ENCODE measurements around the gene RFXANK. TPM values are rescaled to one million over a fixed set of nuclear protein-coding genes. Genes with fewer than 3 reads are reported as not detected.

Gene RFXANK
- total and polyA plus RNA-seq, 4 donors, result 8.9 to 27.8 (median 19.0) TPM

DNA sequence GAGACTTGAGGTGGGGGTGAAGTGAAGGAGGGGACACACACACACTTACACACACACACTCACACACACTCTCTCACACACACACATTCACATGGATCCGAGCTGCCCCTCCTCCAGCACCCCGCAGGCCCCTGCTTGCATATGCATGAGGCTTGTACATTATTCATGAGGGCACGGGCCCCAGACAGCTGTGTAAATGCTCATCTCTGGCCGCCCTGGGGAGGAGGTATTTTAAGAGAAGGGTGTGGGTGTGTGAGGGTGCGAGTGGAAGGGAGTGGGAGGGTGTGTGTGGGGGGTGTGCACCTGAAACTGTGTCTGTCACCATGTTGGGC, 22.1 kb downstream of the RFXANK start:
- WGBS, result 10% methylated on average over 5 of the region's 5 CpGs
- Histone ChIP-seq H3K27me3 (ENCODE audit: control insufficient read depth in 4 of 4, insufficient read depth in 4 of 4, low read length in 3 of 4) (peaks cover 0 to 5% (median 4%) of the 10 kb centered on the region in 4 donors), H3K4me1 (ENCODE audit: control insufficient read depth in 4 of 4, insufficient read depth in 4 of 4, low read length in 3 of 4) (no peaks in the 10 kb centered on the region)

DNA sequence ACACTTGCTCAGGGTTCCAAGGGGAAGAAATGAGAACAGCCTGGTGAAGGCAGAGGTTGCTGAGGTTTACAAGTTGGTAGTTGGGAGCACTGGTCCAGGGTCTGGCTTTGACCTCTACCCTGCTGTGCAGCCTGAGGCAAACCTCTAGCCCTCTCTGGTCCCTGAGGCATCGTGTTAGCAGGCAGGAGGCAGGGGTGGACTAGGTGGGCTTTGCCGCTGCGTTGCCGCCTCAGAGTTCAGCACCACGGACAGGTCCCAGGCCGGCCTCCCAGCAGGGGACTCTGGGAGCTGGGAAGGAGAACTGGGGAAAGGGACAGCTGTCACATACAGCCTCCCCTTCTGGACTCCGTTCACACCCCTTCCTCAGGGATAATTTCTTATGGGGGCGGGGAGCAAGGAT, 22.8 kb downstream of the RFXANK start:
- H3K27ac ChIP-seq (ENCODE audit: low read depth in 1 of 2, low read length in 2 of 2), result no peak overlapping the region
- no peaks in the 10 kb centered on the region for H3K4me1 ChIP-seq (ENCODE audit: control insufficient read depth in 4 of 4, insufficient read depth in 4 of 4, low read length in 3 of 4)
- peaks cover 0 to 5% (median 4%) of the 10 kb centered on the region in 4 donors for H3K27me3 ChIP-seq (ENCODE audit: control insufficient read depth in 4 of 4, insufficient read depth in 4 of 4, low read length in 3 of 4)
- WGBS, result 6% methylated on average over 8 of the region's 8 CpGs
- TF ChIP-seq, protein P1, sequence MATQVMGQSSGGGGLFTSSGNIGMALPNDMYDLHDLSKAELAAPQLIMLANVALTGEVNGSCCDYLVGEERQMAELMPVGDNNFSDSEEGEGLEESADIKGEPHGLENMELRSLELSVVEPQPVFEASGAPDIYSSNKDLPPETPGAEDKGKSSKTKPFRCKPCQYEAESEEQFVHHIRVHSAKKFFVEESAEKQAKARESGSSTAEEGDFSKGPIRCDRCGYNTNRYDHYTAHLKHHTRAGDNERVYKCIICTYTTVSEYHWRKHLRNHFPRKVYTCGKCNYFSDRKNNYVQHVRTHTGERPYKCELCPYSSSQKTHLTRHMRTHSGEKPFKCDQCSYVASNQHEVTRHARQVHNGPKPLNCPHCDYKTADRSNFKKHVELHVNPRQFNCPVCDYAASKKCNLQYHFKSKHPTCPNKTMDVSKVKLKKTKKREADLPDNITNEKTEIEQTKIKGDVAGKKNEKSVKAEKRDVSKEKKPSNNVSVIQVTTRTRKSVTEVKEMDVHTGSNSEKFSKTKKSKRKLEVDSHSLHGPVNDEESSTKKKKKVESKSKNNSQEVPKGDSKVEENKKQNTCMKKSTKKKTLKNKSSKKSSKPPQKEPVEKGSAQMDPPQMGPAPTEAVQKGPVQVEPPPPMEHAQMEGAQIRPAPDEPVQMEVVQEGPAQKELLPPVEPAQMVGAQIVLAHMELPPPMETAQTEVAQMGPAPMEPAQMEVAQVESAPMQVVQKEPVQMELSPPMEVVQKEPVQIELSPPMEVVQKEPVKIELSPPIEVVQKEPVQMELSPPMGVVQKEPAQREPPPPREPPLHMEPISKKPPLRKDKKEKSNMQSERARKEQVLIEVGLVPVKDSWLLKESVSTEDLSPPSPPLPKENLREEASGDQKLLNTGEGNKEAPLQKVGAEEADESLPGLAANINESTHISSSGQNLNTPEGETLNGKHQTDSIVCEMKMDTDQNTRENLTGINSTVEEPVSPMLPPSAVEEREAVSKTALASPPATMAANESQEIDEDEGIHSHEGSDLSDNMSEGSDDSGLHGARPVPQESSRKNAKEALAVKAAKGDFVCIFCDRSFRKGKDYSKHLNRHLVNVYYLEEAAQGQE (IDR thresholded peaks at IDR 0.05), result peak; percentile 98
- no peak for TF ChIP-seq NR2F2 (IDR thresholded peaks at IDR 0.05)
- no peaks in the 10 kb centered on the region for H3K9me3 ChIP-seq (ENCODE audit: control insufficient read depth in 4 of 4, low read length in 3 of 4)
- no peak overlapping the region for H3K4me3 ChIP-seq (ENCODE audit: low read depth in 1 of 3, low read length in 3 of 3)
- DNase-seq (ENCODE audit: low spot score), result peak; percentile 70
- no peaks in the 10 kb centered on the region for H3K36me3 ChIP-seq (ENCODE audit: control insufficient read depth in 4 of 4, insufficient read depth in 3 of 4, low read depth in 1 of 4, low read length in 3 of 4)
- H3K9ac ChIP-seq (ENCODE audit: low read depth in 1 of 2, low read length in 2 of 2), result no peak overlapping the region

More for the DNA sequence above, 22.1 kb downstream of the RFXANK start:
- TF ChIP-seq HNF4A (conservative IDR thresholded peaks at IDR 0.05) (no peak), NR2F2 (IDR thresholded peaks at IDR 0.05) (no peak), EGR1 (IDR thresholded peaks at IDR 0.05; ENCODE audit: low read depth in 2 of 2) (no peak), RXRA (IDR thresholded peaks at IDR 0.05) (no peak), YY1 (IDR thresholded peaks at IDR 0.05) (no peak), FOXA1 (IDR thresholded peaks at IDR 0.05) (no peak), GABPA (IDR thresholded peaks at IDR 0.05 in 1 of 2, conservative IDR thresholded peaks at IDR 0.05 in 1 of 2) (no peak), JUND (IDR thresholded peaks at IDR 0.05) (no peak), RAD21 (IDR thresholded peaks at IDR 0.05) (no peak)
- TF ChIP-seq, protein P2, sequence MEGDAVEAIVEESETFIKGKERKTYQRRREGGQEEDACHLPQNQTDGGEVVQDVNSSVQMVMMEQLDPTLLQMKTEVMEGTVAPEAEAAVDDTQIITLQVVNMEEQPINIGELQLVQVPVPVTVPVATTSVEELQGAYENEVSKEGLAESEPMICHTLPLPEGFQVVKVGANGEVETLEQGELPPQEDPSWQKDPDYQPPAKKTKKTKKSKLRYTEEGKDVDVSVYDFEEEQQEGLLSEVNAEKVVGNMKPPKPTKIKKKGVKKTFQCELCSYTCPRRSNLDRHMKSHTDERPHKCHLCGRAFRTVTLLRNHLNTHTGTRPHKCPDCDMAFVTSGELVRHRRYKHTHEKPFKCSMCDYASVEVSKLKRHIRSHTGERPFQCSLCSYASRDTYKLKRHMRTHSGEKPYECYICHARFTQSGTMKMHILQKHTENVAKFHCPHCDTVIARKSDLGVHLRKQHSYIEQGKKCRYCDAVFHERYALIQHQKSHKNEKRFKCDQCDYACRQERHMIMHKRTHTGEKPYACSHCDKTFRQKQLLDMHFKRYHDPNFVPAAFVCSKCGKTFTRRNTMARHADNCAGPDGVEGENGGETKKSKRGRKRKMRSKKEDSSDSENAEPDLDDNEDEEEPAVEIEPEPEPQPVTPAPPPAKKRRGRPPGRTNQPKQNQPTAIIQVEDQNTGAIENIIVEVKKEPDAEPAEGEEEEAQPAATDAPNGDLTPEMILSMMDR (IDR thresholded peaks at IDR 0.05; ENCODE audit: low read depth, low read length, missing input control), result no peak
- TF ChIP-seq, protein P3, sequence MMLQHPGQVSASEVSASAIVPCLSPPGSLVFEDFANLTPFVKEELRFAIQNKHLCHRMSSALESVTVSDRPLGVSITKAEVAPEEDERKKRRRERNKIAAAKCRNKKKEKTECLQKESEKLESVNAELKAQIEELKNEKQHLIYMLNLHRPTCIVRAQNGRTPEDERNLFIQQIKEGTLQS (IDR thresholded peaks at IDR 0.05), result no peak
- TF ChIP-seq, protein P1 (IDR thresholded peaks at IDR 0.05), result no peak
- Histone ChIP-seq H3K9ac (ENCODE audit: low read depth in 1 of 2, low read length in 2 of 2) (no peak overlapping the region), H3K36me3 (ENCODE audit: control insufficient read depth in 4 of 4, insufficient read depth in 3 of 4, low read depth in 1 of 4, low read length in 3 of 4) (no peaks in the 10 kb centered on the region), H3K9me3 (ENCODE audit: control insufficient read depth in 4 of 4, low read length in 3 of 4) (no peaks in the 10 kb centered on the region), H3K4me3 (ENCODE audit: low read depth in 1 of 3, low read length in 3 of 3) (no peak overlapping the region), H3K27ac (ENCODE audit: low read depth in 1 of 2, low read length in 2 of 2) (no peak overlapping the region)
- DNase-seq (ENCODE audit: low spot score), result no peak
